ENCODE measurements around the gene PHKA2.
"Not testable (repeated sequence)": the region's sequence is repeated elsewhere in the genome, so short reads cannot be mapped to it uniquely, and the experiment has no call there.

PHKA2 gene

GRCh38 chrX:18861511-18861910, 122.4 kb downstream of the PHKA2 start:
- Histone ChIP-seq H3K4me3 (ENCODE audit: low read depth, low read length) (no peak overlapping the region), H3K36me3 (no peaks in the 10 kb centered on the region), H3K9me3 (ENCODE audit: severe bottlenecking) (peaks cover 4% of the 10 kb centered on the region), H3K27ac (no peak overlapping the region), H3K27me3 (ENCODE audit: insufficient read depth, low read depth, severe bottlenecking) (no peaks in the 10 kb centered on the region)
- no peak for TF ChIP-seq CTCF (IDR thresholded peaks at IDR 0.05; ENCODE audit: low read depth, low read length)
- no peak for DNase-seq

- Histone ChIP-seq H3K4me3 (ENCODE audit: low read depth, low read length) (no peak overlapping the region), H3K27me3 (ENCODE audit: insufficient read depth, low read depth, severe bottlenecking) (no peaks in the 10 kb centered on the region), H3K36me3 (no peaks in the 10 kb centered on the region), H3K27ac (no peak overlapping the region), H3K9me3 (ENCODE audit: severe bottlenecking) (peaks cover 4% of the 10 kb centered on the region)
- TF ChIP-seq CTCF (IDR thresholded peaks at IDR 0.05; ENCODE audit: low read depth, low read length), result no peak
- no peak for DNase-seq
Observed at GRCh38 chrX:18856645-18856997, 127.3 kb downstream of the PHKA2 start.

- Histone ChIP-seq H3K27me3 (ENCODE audit: insufficient read depth, low read depth, severe bottlenecking) (no peaks in the 10 kb centered on the region), H3K9me3 (ENCODE audit: severe bottlenecking) (peaks cover 4% of the 10 kb centered on the region), H3K4me3 (ENCODE audit: low read depth, low read length) (no peak overlapping the region), H3K36me3 (no peaks in the 10 kb centered on the region), H3K27ac (no peak overlapping the region)
- no peak for TF ChIP-seq CTCF (IDR thresholded peaks at IDR 0.05; ENCODE audit: low read depth, low read length)
- no peak for DNase-seq
Observed at GRCh38 chrX:18855919-18856644, 127.8 kb downstream of the PHKA2 start.

DNA sequence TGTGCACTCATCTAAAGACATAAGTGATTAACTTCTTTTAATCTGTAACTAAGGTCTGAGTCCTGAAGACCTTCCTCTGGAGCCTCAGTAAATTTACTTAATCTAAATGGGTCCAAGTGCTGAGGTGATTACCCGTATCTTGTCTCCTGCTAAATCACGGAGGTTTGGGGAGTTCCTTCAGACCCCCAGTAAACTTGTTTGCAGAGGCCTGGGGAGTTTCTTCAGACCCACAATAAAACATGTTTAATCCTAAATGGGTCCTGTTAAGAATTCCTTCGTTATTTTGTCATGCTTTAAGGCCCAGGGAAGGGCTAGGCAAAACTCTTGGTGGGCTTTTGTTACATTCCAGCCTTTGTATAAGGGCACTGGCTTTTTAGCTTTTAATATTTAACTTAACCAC, 136.0 kb downstream of the PHKA2 start:
- H3K4me3 ChIP-seq (ENCODE audit: low read depth, low read length); DNase-seq; H3K36me3 ChIP-seq; H3K27me3 ChIP-seq (ENCODE audit: insufficient read depth, low read depth, severe bottlenecking); H3K27ac ChIP-seq: not testable (repeated sequence)
- peaks cover 20% of the 10 kb centered on the region for H3K9me3 ChIP-seq (ENCODE audit: severe bottlenecking)

Measured in WERI-Rb-1 (cell line).